C4-2B (cell line): ENCODE data around the gene CCDC171.

Experiments used
- H3K27ac ChIP-seq: fragments of 450-650 bp; 2 replicates; pipeline ENCODE4 v1.5.1; 2017
- CTCF ChIP-seq: fragments of 450-650 bp; conservative IDR thresholded peaks from 2 replicates; pipeline ENCODE4 v1.5.1; 2017; ENCODE audit warnings: mild to moderate bottlenecking
- ZFX ChIP-seq: fragments of 450-650 bp; IDR thresholded peaks from 2 replicates; pipeline ENCODE4 v1.6.1; 2017

The CCDC171 gene

GRCh38 chr9:15846611-15847010 lies 293.8 kb downstream of the CCDC171 start:
- TF ChIP-seq CTCF (no peak), ZFX (no peak)
- no peak overlapping the region for H3K27ac ChIP-seq

- TF ChIP-seq CTCF (no peak), ZFX (no peak)
- H3K27ac ChIP-seq = no peak overlapping the region
Observed at GRCh38 chr9:15849871-15850270, 297.0 kb downstream of the CCDC171 start.

- TF ChIP-seq ZFX (no peak), CTCF (no peak)
- no peak overlapping the region for H3K27ac ChIP-seq
Observed at GRCh38 chr9:15851766-15852165, 298.9 kb downstream of the CCDC171 start.

GRCh38 chr9:15856591-15856990 lies 303.7 kb downstream of the CCDC171 start:
- TF ChIP-seq ZFX = no peak
- no peak for TF ChIP-seq CTCF
- H3K27ac ChIP-seq = no peak overlapping the region

GRCh38 chr9:15867334-15867733 lies 314.5 kb downstream of the CCDC171 start:
- TF ChIP-seq ZFX = no peak
- no peak for TF ChIP-seq CTCF
- no peak overlapping the region for H3K27ac ChIP-seq

- no peak overlapping the region for H3K27ac ChIP-seq
- TF ChIP-seq CTCF = no peak
- TF ChIP-seq ZFX = no peak
Observed at GRCh38 chr9:15867988-15868387, 315.1 kb downstream of the CCDC171 start.

- no peak for TF ChIP-seq ZFX
- TF ChIP-seq CTCF = peak; percentile 88
Observed at GRCh38 chr9:15873573-15874177, 320.8 kb downstream of the CCDC171 start.

More at GRCh38 chr9:15873573-15874177, 320.8 kb downstream of the CCDC171 start:
- H3K27ac ChIP-seq = no peak overlapping the region
